HG03139 (cell line): ENCODE results near the gene ERC2.

Source experiments
- ATAC-seq: cut with Tn5 transposase; IDR thresholded peaks from one replicate; pipeline ENCODE4 v1.9.1; 2021; ENCODE audit not compliant: unreplicated experiment

The ERC2 gene

GRCh38 chr3:55692957-55693558 is 775.2 kb downstream of the ERC2 start:
- ATAC-seq, result no peak

GRCh38 chr3:55692295-55692956 is 775.8 kb downstream of the ERC2 start:
- ATAC-seq, result no peak

GRCh38 chr3:55691141-55691540 is 777.1 kb downstream of the ERC2 start:
- no peak for ATAC-seq

GRCh38 chr3:55690726-55691125 is 777.5 kb downstream of the ERC2 start:
- ATAC-seq, result no peak

- no peak for ATAC-seq
Measured at GRCh38 chr3:55690177-55690576, 778.1 kb downstream of the ERC2 start.

GRCh38 chr3:55688154-55688553 is 780.1 kb downstream of the ERC2 start:
- no peak for ATAC-seq

GRCh38 chr3:55687526-55687925 is 780.7 kb downstream of the ERC2 start:
- ATAC-seq, result no peak

- no peak for ATAC-seq
Measured at GRCh38 chr3:55686426-55687254, 781.6 kb downstream of the ERC2 start.

GRCh38 chr3:55683666-55684270 is 784.5 kb downstream of the ERC2 start:
- ATAC-seq, result no peak

- ATAC-seq, result no peak
Measured at GRCh38 chr3:55682461-55682860, 785.8 kb downstream of the ERC2 start.

- no peak for ATAC-seq
Measured at GRCh38 chr3:55678546-55679216, 789.6 kb downstream of the ERC2 start.

GRCh38 chr3:55676643-55677042 is 791.6 kb downstream of the ERC2 start:
- no peak for ATAC-seq

- ATAC-seq, result peak; percentile 94
Measured at GRCh38 chr3:55675478-55675877, 792.8 kb downstream of the ERC2 start.

- ATAC-seq, result no peak
Measured at GRCh38 chr3:55673764-55674163, 794.5 kb downstream of the ERC2 start.

- no peak for ATAC-seq
Measured at GRCh38 chr3:55669133-55669532, 799.1 kb downstream of the ERC2 start.

- ATAC-seq, result no peak
Measured at GRCh38 chr3:55668359-55668758, 799.9 kb downstream of the ERC2 start.

- ATAC-seq, result no peak
Measured at GRCh38 chr3:55664387-55664786, 803.9 kb downstream of the ERC2 start.

- ATAC-seq, result no peak
Measured at GRCh38 chr3:55662683-55663082, 805.6 kb downstream of the ERC2 start.

GRCh38 chr3:55661571-55661970 is 806.7 kb downstream of the ERC2 start:
- no peak for ATAC-seq

- ATAC-seq, result no peak
Measured at GRCh38 chr3:55661141-55661540, 807.1 kb downstream of the ERC2 start.

- ATAC-seq, result no peak
Measured at GRCh38 chr3:55660642-55661041, 807.6 kb downstream of the ERC2 start.
